GM12872 (cell line): ENCODE results near the gene CORO2A.

Experiments used
- TF ChIP-seq, protein P1 (sequence below): IDR thresholded peaks from 3 replicates; pipeline ENCODE4 v1.5.1; 2011; ENCODE audit warnings: low read depth, mild to moderate bottlenecking, low read length, moderate library complexity; ENCODE audit not compliant: insufficient read depth

The CORO2A gene

DNA sequence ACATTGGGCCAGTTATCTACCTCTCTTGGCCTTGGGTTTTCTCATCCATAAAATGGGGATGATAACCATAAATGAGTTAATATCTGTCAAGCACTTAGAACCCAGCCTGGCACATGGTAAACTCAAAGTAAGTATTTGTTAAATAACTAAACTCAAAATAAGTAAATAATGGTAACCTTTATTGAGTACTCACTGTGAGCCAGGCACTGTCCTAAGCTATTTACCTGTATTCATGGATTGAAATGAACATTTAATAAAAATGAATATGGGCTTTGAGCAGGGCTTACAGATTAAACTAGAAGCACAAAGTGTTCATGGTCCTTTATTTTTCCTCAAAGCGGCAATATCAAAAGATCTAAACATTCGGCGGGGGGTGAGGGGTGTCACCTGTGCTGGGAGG lies 16.7 kb downstream of the CORO2A start:
- TF ChIP-seq, protein P1, sequence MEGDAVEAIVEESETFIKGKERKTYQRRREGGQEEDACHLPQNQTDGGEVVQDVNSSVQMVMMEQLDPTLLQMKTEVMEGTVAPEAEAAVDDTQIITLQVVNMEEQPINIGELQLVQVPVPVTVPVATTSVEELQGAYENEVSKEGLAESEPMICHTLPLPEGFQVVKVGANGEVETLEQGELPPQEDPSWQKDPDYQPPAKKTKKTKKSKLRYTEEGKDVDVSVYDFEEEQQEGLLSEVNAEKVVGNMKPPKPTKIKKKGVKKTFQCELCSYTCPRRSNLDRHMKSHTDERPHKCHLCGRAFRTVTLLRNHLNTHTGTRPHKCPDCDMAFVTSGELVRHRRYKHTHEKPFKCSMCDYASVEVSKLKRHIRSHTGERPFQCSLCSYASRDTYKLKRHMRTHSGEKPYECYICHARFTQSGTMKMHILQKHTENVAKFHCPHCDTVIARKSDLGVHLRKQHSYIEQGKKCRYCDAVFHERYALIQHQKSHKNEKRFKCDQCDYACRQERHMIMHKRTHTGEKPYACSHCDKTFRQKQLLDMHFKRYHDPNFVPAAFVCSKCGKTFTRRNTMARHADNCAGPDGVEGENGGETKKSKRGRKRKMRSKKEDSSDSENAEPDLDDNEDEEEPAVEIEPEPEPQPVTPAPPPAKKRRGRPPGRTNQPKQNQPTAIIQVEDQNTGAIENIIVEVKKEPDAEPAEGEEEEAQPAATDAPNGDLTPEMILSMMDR: no peak

DNA sequence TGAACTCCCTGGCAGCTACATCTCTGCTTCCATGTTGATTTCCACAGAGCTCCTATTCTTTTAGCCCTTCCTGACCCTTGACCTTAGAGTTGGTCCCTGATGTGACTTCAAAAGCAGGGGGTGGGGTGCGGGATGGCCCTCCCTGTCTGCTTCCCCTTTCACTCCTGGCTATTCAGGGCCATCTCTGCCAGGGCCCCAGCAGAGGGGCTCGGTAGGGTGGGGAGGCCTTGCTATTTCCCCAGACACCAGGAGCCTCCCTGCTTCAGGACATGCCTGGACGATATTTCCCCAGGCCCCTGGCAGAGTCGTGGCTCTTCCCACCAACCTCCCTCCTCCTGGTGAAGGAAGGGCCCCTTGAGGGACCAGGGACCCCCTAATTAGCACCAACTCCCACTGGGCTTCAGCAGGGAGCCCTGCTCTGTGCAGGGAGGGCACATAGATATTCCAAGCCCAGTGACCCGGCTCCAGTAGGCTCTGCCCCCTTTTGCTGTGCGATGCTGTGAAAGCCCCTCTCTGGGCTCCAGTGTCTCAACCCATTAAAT lies 17.3 kb downstream of the CORO2A start:
- TF ChIP-seq, protein P1: no peak

DNA sequence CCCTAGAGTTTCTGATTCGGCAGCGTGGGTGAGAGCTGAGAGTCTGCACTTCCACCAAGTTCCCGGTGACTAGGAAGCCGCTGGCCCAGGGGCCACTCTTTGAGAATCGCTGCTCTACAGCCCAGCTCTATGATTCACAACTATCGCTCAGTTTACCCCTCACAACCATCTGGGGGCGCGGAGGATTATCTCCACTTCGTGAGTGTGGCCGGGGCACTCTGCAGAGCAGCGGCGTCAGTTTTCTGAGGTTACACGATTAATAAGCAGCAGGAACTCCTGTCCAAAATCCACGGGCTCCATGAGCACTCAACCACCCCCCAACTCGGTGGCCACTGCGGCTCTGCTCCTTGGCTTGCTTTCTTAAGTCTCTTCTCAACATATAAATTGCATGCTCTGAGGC lies 19.3 kb downstream of the CORO2A start:
- TF ChIP-seq, protein P1: no peak

DNA sequence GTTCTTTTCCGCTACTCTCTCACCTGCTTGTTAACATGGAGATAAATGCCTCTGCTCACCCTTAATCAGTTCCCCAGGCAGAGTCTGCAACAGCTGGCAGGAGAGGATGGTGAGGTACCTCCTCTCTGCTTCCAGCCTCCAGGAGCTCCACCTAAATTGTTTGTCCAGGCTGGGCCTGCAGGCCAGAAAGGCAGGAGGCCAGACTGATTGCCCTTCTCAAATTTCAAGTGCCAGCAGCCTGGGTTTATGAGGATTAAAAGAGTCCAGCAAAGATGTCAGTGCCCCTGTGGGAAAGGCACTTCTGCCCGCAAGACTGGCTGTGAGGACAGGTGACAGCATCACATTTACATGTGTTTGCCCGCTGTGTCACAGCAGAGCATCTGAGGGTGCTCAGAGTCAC lies 19.8 kb downstream of the CORO2A start:
- TF ChIP-seq, protein P1: no peak

DNA sequence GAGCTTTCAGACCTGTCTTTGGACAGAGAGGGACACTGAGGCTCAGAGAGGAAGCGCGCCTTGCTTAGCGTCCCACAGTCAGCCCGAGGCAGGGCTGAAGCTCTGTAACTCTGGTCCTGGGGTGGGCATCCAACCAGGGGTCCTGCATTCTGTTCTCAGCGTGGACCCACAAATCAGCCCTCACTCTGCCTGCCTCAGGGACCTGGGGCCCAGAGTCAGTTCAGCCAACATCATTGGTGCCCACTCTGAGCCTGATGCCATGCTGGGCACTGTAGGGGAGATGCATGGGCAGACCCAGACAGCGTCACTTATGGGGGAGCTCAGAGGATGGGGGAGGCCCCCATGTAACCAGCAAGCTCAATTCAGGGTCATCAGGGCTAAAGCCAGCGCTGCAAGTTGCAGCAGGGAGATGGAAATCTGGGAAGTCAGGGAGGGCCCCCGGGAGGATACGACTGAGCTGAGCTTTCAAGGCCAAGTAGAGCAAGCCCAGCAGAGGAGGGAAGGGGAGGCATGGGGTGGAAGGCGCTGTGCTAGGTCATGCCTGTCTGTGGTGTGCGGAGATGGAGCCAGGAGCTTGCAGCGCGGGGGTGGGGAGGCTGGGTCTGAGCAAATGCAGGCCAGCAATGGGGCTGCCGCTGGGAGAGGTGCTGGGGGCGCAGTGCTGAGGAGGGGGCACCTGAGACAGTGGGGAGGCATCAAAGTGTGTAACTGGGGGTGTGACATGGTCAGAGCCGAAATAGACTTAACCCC lies 21.1 kb downstream of the CORO2A start:
- TF ChIP-seq, protein P1: no peak

DNA sequence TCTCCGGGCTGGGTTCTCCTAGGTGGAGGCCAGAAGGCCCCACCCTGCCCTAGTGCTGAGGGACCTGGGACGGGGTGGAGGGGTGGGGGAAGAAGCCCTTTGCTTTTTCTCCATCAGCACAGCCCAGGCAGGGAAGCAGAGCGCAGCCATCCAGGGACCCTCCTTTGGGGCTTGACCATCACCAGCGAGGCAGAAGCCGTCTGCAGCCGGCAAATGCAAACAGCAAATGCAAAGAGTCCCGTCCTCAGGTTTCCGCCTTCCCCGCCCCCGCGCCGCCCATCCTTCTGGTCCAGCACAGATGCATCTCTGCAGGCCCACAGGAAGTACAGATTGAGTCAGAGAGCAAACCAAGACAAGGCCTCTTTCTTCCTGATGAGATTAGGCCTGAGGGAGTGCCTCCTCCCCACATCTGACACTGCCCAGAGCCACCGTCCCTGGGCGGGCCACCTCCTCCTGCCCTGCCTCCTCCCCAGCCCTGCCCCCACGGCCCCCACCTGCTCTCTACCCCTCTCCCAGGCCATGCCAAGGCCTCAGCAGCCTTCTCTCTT lies 23.4 kb downstream of the CORO2A start:
- TF ChIP-seq, protein P1: no peak

DNA sequence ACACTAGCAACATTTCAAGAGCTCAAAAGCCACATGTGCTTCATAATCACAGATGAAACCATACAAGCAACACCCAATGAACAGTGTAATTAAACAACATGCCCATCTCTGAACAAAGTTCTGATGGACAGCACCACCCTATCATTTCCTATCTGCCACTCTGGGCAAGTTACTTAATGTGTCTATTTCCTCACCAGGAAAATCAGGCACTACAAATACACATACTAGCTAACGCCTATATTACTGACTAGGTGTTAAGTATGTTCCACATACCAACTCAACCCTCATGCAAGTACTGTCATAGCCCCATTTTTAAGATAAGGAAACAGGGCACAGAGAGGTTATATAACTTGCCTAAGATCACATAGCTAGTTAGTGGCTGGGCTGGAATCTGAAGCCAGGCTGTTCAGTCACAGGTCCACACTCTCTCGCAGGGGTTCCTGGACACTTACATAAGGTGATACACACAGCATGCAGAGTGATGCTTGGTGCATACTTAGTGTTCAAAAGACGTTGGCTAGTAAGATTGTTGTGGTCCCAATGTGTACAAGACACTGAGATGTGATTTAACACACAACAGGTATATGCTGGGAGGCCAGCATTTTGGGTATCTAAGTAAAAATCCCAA lies 24.2 kb downstream of the CORO2A start:
- TF ChIP-seq, protein P1: no peak
